Panc1 (cell line): ENCODE measurements around the gene BHLHE40. TPM values are rescaled to one million over a fixed set of nuclear protein-coding genes. Genes with fewer than 3 reads are reported as not detected.

Experiments
- ATAC-seq: fragments of 200-7000 bp; cut with Tn5 transposase; 2 replicates; pipeline ENCODE4 v1.9.1; 2020; ENCODE audit warnings: mild to moderate bottlenecking, moderate library complexity
- BruUV-seq: library from RNA; stranded (reverse); fragments of 400-500 nt; replicated peaks from 2 replicates; lab custom pipeline; 2021; lab: Mats Ljungman, UMichigan
- CTCF ChIA-PET: fragments of 300-600 bp; sonication (Branson Sonifier 250); formaldehyde crosslinking; loops from one replicate; lab custom pipeline; 2022; ENCODE audit warnings: antibody characterized with exemption; lab: Charles Lee
- POLR2A ChIA-PET: fragments of 300-600 bp; sonication (Branson Sonifier 250); formaldehyde crosslinking; loops from one replicate; lab custom pipeline; 2022; ENCODE audit warnings: antibody characterized with exemption; lab: Charles Lee
- DNase-seq: peaks from one replicate; pipeline ENCODE4 v3.0.0-alpha.2; 2010; ENCODE audit warnings: low read depth, low spot score
- H3K27ac ChIP-seq: 2 replicates; pipeline ENCODE4 v1.5.1; 2011; ENCODE audit warnings: mild to moderate bottlenecking, low read length, inconsistent platforms
- H3K27me3 ChIP-seq: fragments of 200-500 bp; sonication (Bioruptor generic); 2 replicates; pipeline ENCODE4 v1.6.0; 2014; ENCODE audit warnings: low read length, inconsistent platforms; ENCODE audit not compliant: control insufficient read depth, insufficient read depth
- H3K36me3 ChIP-seq: fragments of 200-500 bp; sonication (Bioruptor generic); 2 replicates; pipeline ENCODE4 v1.5.1; 2014; ENCODE audit warnings: inconsistent platforms, mild to moderate bottlenecking, low read length, moderate library complexity; ENCODE audit not compliant: control insufficient read depth, insufficient read depth
- H3K4me1 ChIP-seq: 2 replicates; pipeline ENCODE4 v1.5.1; 2011; ENCODE audit warnings: inconsistent platforms, mild to moderate bottlenecking, low read length, moderate library complexity; ENCODE audit not compliant: control insufficient read depth, insufficient read depth
- H3K4me3 ChIP-seq, 2 experiments: 2 replicates each; pipeline ENCODE4 v1.5.1; 2011 to 2012; ENCODE audit warnings: low read depth in 2 of 2, low read length in 2 of 2, mild to moderate bottlenecking in 2 of 2, inconsistent platforms in 1 of 2, moderate library complexity in 1 of 2
- H3K9me3 ChIP-seq: fragments of 200-500 bp; sonication (Bioruptor generic); 2 replicates; pipeline ENCODE4 v1.5.1; 2014; ENCODE audit warnings: low read depth, mild to moderate bottlenecking, inconsistent platforms, low read length, moderate library complexity; ENCODE audit not compliant: control insufficient read depth, insufficient read depth
- POLR2AphosphoS5 ChIP-seq: IDR thresholded peaks from 2 replicates; pipeline ENCODE4 v1.6.1; 2012; ENCODE audit warnings: mild to moderate bottlenecking, low read depth, low read length, moderate library complexity
- SIN3A ChIP-seq: IDR thresholded peaks from 2 replicates; pipeline ENCODE4 v1.6.1; 2012; ENCODE audit warnings: low read depth, mild to moderate bottlenecking, low read length, moderate library complexity, borderline replicate concordance; ENCODE audit not compliant: insufficient read depth
- TCF7L2 ChIP-seq: IDR thresholded peaks from 2 replicates; pipeline ENCODE4 v1.6.1; 2011; ENCODE audit warnings: mild to moderate bottlenecking, low read depth, low read length, inconsistent platforms
- in situ Hi-C: cut with HindIII; loops from 2 replicates; pipeline ENCODE4 v1.10.0; 2016; ENCODE audit warnings: low sequenced_read_pairs, low pct_unique_long_range_greater_than_20kb
- intact Hi-C: fragments of 100-400 bp; cut with micrococcal nuclease; formaldehyde crosslinking; loops from one replicate; pipeline ENCODE4 v1.10.0; 2022; ENCODE audit not compliant: unreplicated experiment
- total RNA-seq: library from RNA; stranded (reverse); gene quantifications from one replicate; pipeline ENCODE4 v1.2.1, GENCODE V29; 2021; ENCODE audit not compliant: unreplicated experiment
- TF ChIP-seq, protein P1 (sequence below), 2 experiments: IDR thresholded peaks; 2 replicates each; pipeline ENCODE4 v1.6.1; 2011 to 2012; ENCODE audit warnings: low read depth in 2 of 2, control low read depth in 1 of 2, low read length in 1 of 2, mild to moderate bottlenecking in 1 of 2, moderate library complexity in 1 of 2; ENCODE audit not compliant: insufficient read depth in 1 of 2
- TF ChIP-seq, protein P2 (sequence below): fragments of 450-650 bp; IDR thresholded peaks from 2 replicates; pipeline ENCODE4 v1.5.1; 2017; ENCODE audit warnings: mild to moderate bottlenecking

Gene BHLHE40
- total RNA-seq, 1 experiment from 2014 or later: 78.4 TPM

DNA sequence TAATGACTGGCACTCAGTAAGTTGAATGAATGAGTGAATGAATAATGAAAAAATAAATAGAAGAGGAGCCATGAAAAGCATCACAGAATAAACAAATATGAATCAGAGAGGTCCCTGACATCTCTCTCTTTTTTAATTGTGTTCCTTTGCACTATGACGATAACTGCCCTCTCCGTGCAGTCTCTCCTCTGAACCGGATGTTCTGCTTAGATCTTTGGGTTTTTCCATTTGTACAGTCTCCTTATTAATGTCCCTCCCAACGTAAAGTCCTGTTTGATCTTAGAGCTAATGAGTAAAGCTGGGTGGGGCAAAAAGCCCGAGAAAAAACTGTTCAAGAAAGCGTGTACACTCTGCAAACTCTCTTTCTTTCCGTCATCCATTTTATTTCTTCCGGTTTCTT, 28.3 kb upstream of the BHLHE40 start:
- no TSS peak for BruUV-seq
- intact Hi-C loops: no loop called here
- Histone ChIP-seq H3K4me3 (peak overlapping the region in 1 of 2 experiments; percentile 13; a peak in 1 of 4 replicates), H3K4me1 (no peaks in the 10 kb centered on the region), H3K9me3 (no peaks in the 10 kb centered on the region), H3K36me3 (no peaks in the 10 kb centered on the region), H3K27ac (no peak overlapping the region), H3K27me3 (no peaks in the 10 kb centered on the region)
- in situ Hi-C loops: no loop called here
- no peak for TF ChIP-seq TCF7L2
- TF ChIP-seq, protein P1, sequence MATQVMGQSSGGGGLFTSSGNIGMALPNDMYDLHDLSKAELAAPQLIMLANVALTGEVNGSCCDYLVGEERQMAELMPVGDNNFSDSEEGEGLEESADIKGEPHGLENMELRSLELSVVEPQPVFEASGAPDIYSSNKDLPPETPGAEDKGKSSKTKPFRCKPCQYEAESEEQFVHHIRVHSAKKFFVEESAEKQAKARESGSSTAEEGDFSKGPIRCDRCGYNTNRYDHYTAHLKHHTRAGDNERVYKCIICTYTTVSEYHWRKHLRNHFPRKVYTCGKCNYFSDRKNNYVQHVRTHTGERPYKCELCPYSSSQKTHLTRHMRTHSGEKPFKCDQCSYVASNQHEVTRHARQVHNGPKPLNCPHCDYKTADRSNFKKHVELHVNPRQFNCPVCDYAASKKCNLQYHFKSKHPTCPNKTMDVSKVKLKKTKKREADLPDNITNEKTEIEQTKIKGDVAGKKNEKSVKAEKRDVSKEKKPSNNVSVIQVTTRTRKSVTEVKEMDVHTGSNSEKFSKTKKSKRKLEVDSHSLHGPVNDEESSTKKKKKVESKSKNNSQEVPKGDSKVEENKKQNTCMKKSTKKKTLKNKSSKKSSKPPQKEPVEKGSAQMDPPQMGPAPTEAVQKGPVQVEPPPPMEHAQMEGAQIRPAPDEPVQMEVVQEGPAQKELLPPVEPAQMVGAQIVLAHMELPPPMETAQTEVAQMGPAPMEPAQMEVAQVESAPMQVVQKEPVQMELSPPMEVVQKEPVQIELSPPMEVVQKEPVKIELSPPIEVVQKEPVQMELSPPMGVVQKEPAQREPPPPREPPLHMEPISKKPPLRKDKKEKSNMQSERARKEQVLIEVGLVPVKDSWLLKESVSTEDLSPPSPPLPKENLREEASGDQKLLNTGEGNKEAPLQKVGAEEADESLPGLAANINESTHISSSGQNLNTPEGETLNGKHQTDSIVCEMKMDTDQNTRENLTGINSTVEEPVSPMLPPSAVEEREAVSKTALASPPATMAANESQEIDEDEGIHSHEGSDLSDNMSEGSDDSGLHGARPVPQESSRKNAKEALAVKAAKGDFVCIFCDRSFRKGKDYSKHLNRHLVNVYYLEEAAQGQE (IDR thresholded peaks at IDR 0.05; ENCODE audit: insufficient read depth in 1 of 2, low read depth in 2 of 2, low read length in 1 of 2): no peak
- TF ChIP-seq POLR2AphosphoS5: no peak
- CTCF ChIA-PET: no interaction called here
- peak; percentile 33; the same call in 1 of the 2 replicates for ATAC-seq
- DNase-seq: peak; percentile 27
- POLR2A ChIA-PET: no interaction called here

DNA sequence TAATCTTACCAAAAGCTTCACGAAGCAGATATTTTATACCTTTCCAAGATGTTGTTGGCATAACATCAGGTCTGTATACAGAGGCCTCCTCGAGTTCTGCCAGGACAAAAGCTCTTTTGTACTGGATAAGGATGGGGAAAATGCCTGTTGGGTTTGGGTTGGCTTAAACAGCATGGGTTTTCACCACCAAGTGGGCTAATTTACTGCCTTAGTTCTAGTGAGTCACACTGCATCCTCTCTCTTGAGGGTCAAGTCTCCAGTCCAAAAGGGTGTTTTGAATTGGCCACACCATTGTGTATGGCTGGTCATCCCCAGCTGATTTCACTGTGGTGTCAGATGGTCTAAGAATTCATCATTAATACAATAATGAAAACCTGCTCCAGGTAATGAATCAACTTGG, 26.1 kb upstream of the BHLHE40 start:
- 0 out of 2 replicates have a peak, but pooled peaks have one; percentile 6 for TF ChIP-seq TCF7L2
- TF ChIP-seq, protein P2, sequence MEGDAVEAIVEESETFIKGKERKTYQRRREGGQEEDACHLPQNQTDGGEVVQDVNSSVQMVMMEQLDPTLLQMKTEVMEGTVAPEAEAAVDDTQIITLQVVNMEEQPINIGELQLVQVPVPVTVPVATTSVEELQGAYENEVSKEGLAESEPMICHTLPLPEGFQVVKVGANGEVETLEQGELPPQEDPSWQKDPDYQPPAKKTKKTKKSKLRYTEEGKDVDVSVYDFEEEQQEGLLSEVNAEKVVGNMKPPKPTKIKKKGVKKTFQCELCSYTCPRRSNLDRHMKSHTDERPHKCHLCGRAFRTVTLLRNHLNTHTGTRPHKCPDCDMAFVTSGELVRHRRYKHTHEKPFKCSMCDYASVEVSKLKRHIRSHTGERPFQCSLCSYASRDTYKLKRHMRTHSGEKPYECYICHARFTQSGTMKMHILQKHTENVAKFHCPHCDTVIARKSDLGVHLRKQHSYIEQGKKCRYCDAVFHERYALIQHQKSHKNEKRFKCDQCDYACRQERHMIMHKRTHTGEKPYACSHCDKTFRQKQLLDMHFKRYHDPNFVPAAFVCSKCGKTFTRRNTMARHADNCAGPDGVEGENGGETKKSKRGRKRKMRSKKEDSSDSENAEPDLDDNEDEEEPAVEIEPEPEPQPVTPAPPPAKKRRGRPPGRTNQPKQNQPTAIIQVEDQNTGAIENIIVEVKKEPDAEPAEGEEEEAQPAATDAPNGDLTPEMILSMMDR: no peak
- Histone ChIP-seq H3K27me3 (no peaks in the 10 kb centered on the region), H3K27ac (no peak overlapping the region), H3K9me3 (no peaks in the 10 kb centered on the region), H3K4me3 (no peak overlapping the region), H3K4me1 (no peaks in the 10 kb centered on the region), H3K36me3 (no peaks in the 10 kb centered on the region)
- ATAC-seq (peak; percentile 64; the same call in 1 of the 2 replicates), DNase-seq (no peak)
- in situ Hi-C loops: no loop called here
- ChIA-PET CTCF (no interaction called here), POLR2A (interaction anchor here (0.5 kb wide), 1 partner anchor 13 kb away, joined by 3 read pairs; no protein-coding TSS in a partner anchor)
- no TSS peak for BruUV-seq
- intact Hi-C loops: no loop called here

DNA sequence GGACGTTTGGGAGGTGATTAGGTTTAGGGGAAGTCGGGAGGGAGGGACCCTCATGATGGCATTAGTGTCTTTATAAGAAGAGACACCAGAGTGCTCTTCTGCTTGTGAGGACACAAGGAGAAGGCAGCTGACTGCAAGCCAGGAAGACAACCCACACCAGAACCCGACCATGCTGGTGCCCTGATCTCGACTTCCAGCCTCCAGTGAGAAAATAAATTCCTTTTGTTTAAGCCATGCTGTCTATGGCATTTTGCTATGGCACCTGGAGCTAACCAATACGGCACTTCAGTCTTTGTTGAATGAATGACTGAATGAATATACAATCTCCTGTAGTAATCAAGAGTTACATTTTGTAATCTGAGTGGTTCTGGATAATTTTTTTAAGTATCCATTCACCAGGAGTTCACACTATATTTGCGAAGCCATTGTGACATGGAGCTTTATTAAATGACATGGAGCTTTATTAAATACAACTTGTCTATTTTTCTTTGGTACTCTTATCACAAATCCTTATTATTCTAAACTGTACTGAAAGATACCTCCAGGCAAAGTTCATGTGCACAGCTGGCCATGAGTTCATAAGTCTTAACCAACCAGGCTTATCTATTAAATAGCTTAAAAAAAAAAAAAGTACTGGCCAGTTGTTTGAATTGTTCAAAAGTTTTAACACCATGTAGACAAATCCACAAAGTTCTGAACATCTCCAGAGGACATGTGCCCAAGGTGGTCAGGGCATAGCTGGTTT, 24.8 kb upstream of the BHLHE40 start:
- Histone ChIP-seq H3K27me3 (no peaks in the 10 kb centered on the region), H3K9me3 (0 out of 2 replicates have a peak, but pooled peaks cover 3% of the 10 kb centered on the region), H3K4me1 (no peaks in the 10 kb centered on the region), H3K4me3 (no peak overlapping the region), H3K27ac (no peak overlapping the region), H3K36me3 (no peaks in the 10 kb centered on the region)
- in situ Hi-C loops (no loop called here), intact Hi-C loops (no loop called here)
- TF ChIP-seq, protein P2: no peak
- TF ChIP-seq TCF7L2: no peak
- TF ChIP-seq SIN3A: no peak
- TF ChIP-seq, protein P1 (IDR thresholded peaks at IDR 0.05; ENCODE audit: insufficient read depth in 1 of 2, low read depth in 2 of 2, low read length in 1 of 2): no peak
- no peak for TF ChIP-seq POLR2AphosphoS5
- DNase-seq: no peak
- ChIA-PET POLR2A (no interaction called here), CTCF (interaction anchor here (0.6 kb wide), 1 partner anchor 10 kb away, joined by 3 read pairs; no protein-coding TSS in a partner anchor)
- ATAC-seq: no peak
- no TSS peak for BruUV-seq
